GM10266 (cell line): Measurements from ENCODE around the gene SH3RF2.

Experiments used
- DNase-seq: peaks from one replicate; pipeline ENCODE4 v3.0.0; 2012; ENCODE audit errors: extremely low spot score
- TF ChIP-seq, protein P1 (sequence below): IDR thresholded peaks from 2 replicates; pipeline ENCODE4 v1.5.1; 2012; ENCODE audit warnings: mild to moderate bottlenecking, low read depth; ENCODE audit not compliant: control insufficient read depth, insufficient read depth; ENCODE audit errors: missing control alignments

Gene SH3RF2

DNA sequence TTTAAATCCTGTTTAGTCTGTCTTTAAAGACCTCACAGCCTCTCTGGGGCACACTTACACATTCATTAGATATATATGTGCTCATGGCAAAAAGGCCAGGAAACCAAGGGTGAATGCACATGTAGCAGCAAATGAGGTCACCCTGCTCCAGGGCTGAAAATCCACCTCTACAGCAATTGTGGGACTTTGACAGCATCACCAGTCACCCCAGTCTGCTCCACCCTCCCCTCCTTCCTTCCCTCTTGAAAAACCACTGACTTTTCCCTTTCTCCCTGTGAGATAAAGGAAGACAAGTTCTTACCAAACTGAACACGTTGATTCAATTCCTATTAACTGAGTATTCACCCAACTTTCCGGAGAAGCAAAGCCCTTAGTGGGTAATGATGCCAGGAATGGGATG, 15.2 kb upstream of the SH3RF2 start:
- DNase-seq, result no peak
- TF ChIP-seq, protein P1, sequence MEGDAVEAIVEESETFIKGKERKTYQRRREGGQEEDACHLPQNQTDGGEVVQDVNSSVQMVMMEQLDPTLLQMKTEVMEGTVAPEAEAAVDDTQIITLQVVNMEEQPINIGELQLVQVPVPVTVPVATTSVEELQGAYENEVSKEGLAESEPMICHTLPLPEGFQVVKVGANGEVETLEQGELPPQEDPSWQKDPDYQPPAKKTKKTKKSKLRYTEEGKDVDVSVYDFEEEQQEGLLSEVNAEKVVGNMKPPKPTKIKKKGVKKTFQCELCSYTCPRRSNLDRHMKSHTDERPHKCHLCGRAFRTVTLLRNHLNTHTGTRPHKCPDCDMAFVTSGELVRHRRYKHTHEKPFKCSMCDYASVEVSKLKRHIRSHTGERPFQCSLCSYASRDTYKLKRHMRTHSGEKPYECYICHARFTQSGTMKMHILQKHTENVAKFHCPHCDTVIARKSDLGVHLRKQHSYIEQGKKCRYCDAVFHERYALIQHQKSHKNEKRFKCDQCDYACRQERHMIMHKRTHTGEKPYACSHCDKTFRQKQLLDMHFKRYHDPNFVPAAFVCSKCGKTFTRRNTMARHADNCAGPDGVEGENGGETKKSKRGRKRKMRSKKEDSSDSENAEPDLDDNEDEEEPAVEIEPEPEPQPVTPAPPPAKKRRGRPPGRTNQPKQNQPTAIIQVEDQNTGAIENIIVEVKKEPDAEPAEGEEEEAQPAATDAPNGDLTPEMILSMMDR, result no peak

DNA sequence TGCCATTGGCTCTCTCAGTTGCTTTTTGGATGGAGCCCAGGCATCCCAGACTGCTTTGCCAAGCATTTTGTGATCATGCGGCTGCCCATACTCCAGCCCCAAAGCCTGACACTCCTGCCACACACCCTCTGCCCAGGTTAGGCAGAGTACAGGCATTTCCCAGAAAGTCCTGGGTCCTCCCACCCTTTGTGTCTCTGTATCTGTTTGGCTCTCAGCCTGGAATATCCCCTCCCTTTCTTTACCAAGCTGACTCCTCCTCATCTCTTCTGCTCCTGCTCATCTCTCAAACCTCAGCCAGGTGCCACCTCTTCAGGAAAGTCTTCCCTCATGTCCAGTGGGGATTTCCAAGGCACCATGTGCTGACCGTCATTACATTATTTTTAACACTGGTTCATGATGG, 14.3 kb upstream of the SH3RF2 start:
- DNase-seq, result no peak
- TF ChIP-seq, protein P1, result no peak

DNA sequence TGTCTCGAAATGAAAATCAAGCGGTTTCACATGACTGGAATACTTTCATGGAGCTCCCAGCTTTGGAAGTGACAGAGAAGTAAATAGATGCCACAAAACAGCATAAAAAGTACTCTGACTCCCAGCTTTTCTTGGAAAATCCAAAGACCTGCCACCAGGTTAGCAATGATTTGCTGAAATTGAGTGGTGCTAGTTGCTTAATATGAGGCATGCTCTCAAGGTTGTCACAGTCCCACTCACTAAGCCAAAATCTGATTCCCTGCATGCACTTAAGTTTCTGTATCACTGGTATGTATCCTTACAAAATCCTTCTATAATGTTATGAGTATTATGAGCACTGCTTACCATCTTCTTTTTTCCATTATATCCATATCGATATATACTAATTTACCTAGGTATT, 13.0 kb upstream of the SH3RF2 start:
- TF ChIP-seq, protein P1, result no peak

DNA sequence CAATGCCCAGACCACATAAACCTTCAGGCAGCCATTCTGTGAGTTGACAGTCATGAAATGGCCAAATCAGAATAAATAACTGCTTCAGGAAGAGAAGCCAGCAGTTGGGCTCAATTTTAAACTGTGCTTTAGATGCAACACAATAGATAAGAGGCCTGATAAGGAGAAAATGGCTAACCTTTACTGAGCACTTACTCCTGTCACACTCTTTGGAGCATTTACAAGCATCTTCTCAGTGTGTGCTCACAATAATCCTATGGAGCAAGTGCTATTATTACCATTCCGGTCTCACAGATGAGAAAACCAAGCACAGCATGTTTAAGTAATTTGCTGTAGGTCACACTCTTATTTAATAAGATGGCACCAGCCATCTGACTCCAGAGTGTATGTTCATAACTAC, 11.5 kb upstream of the SH3RF2 start:
- TF ChIP-seq, protein P1, result no peak
- no peak for DNase-seq

More for the DNA sequence above, 13.0 kb upstream of the SH3RF2 start:
- no peak for DNase-seq

DNA sequence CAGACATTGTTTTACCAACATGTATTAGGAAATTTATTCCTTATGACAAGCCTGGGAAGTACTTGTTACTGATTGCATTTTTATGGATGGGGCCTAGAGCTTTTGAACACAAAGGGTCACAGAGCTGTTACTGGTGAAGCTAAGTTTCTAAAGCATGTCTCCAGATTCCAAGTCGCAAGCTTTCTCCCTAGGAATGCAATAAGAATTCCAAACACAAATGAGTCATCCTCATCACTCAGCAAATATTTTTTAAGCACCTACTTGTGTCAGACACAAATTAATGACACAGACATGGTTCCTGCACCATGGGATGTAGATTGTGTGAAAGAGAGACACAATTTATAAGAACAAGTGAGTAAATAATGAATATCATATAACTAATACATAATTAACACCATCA, 11.0 kb upstream of the SH3RF2 start:
- TF ChIP-seq, protein P1, result no peak

DNA sequence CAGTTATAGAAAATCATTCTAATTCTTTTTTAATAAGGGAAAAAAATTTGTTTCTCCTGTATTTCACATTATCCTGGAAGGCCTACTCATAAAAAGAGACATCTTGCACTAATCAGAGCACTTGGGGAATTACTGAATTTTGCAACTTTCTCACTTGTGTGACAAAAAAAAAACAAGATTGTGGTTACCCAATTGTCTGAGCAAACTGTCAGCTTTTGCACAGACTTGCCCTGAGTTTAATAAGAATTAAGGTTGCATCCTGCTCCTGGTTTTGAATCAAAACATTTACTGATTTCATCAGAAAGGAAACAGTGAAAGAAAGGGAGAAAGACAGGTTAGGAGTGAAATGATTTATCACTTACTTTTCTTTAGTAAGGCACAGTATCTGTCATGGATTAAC, 10.6 kb upstream of the SH3RF2 start:
- DNase-seq, result no peak
- TF ChIP-seq, protein P1, result no peak

More for the DNA sequence above, 11.0 kb upstream of the SH3RF2 start:
- DNase-seq, result no peak

DNA sequence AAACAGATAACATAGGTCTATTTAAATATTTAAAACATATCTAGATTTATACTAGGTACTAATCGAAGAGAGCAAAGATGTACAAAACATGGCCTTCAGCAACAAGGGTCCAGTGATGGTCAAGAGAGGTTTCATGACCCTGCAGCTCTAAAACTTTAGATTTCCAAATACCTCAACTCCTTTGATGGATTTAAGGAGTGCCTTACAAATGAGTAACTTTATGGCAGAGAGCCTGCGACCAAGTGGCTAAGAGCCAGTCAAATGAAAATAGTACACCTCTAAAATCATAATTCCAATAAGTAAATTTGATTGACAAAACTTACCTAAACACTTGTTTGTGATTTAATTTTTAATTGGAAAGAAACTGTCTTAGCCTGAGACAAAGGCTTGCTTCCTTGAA, 4.7 kb upstream of the SH3RF2 start:
- TF ChIP-seq, protein P1, result no peak
- no peak for DNase-seq
